K562 (cell line): ENCODE results near the gene TMEM164. TPM values are rescaled to one million over a fixed set of nuclear protein-coding genes. Genes with fewer than 3 reads are reported as not detected.

Experiments
- ATAC-seq: fragments of 200-7000 bp; cut with Tn5 transposase; 3 replicates; pipeline ENCODE4 v1.9.1; 2020; ENCODE audit warnings: moderate library complexity
- BruUV-seq: library from RNA; stranded (reverse); fragments of 400-500 nt; replicated peaks from 2 replicates; lab custom pipeline; 2021; lab: Mats Ljungman, UMichigan
- CTCF ChIA-PET: fragments of 300-600 bp; formaldehyde crosslinking; extraction: SDS; loops from one replicate; lab custom pipeline; 2021; ENCODE audit warnings: low intra/inter-chr PET ratio; lab: Yijun Ruan, JAX
- POLR2A ChIA-PET: fragments of 300-600, 350-650 bp; sonication (Branson Sonifier 250); formaldehyde crosslinking; extraction: SDS; loops from one replicate; lab custom pipeline; 2021; ENCODE audit warnings: antibody characterized with exemption, inconsistent platforms; lab: Yijun Ruan, JAX
- DNase-seq, 4 experiments: peaks; one replicate each; pipeline versions ENCODE4 v3.0.0 to v3.0.0-alpha.2; 2011 to 2018; ENCODE audit warnings: low spot score in 3 of 4, mixed read lengths in 3 of 4; ENCODE audit errors: extremely low read depth in 1 of 4
- FAIRE-seq: peaks from 2 replicates; lab custom pipeline; 2011; peaks lifted over from hg19 to GRCh38; lab: Jason Lieb, UNC
- H2AFZ ChIP-seq: 2 replicates; pipeline ENCODE4 v1.6.0; 2011; ENCODE audit warnings: low read depth, low read length, control low read depth, inconsistent platforms
- H3K27ac ChIP-seq: fragments of 200-600 bp; 3 replicates; pipeline ENCODE4 v1.8.0; 2011; ENCODE audit warnings: low read depth, mild to moderate bottlenecking, control low read depth, inconsistent platforms, low read length, moderate library complexity, mixed read lengths; ENCODE audit errors: extremely low read depth
- H3K27me3 ChIP-seq, 2 experiments: fragments of 300-600 bp in 1 of 2; 2 replicates in 1 of 2; 3 replicates in 1 of 2; pipeline versions ENCODE4 v1.6.0 to v1.8.0; 2011; ENCODE audit warnings: inconsistent platforms in 2 of 2, low read length in 2 of 2, mild to moderate bottlenecking in 1 of 2, mixed read lengths in 1 of 2, moderate library complexity in 1 of 2; ENCODE audit not compliant: control insufficient read depth in 2 of 2, insufficient read depth in 2 of 2
- H3K36me3 ChIP-seq: fragments of 300-600 bp; 3 replicates; pipeline ENCODE4 v1.8.0; 2011; ENCODE audit warnings: mild to moderate bottlenecking, low read length, inconsistent platforms; ENCODE audit not compliant: control insufficient read depth, insufficient read depth
- H3K4me1 ChIP-seq, 2 experiments: fragments of 200-600 bp in 1 of 2; replicated peaks in 1 of 2; 2 replicates in 1 of 2; 3 replicates in 1 of 2; pipeline versions ENCODE4 v1.5.1 to v1.8.0; 2011; ENCODE audit warnings: inconsistent platforms in 2 of 2, low read length in 2 of 2, mild to moderate bottlenecking in 1 of 2, mixed read lengths in 1 of 2, moderate library complexity in 1 of 2; ENCODE audit not compliant: control insufficient read depth in 2 of 2, insufficient read depth in 2 of 2
- H3K4me2 ChIP-seq: 2 replicates; pipeline ENCODE4 v1.6.1; 2011; ENCODE audit warnings: low read length, control low read depth, inconsistent platforms, mixed read lengths; ENCODE audit not compliant: insufficient read depth
- H3K4me3 ChIP-seq: fragments of 200-600 bp; sonication (generic), shearing (Covaris generic); 2 replicates; pipeline ENCODE4 v1.5.1; 2016; ENCODE audit warnings: control low read depth, inconsistent platforms
- H3K79me2 ChIP-seq: fragments of 200-600 bp; 3 replicates; pipeline ENCODE4 v1.8.0; 2011; ENCODE audit warnings: low read length, inconsistent platforms; ENCODE audit not compliant: control insufficient read depth, insufficient read depth
- H3K9ac ChIP-seq, 2 experiments: 2 replicates each; pipeline versions ENCODE4 v1.6.0 to v1.6.1; 2011; ENCODE audit warnings: low read depth in 2 of 2, low read length in 2 of 2, control low read depth in 1 of 2, inconsistent platforms in 1 of 2, mild to moderate bottlenecking in 1 of 2, mixed read lengths in 1 of 2; ENCODE audit not compliant: insufficient read depth in 1 of 2
- H3K9me1 ChIP-seq: one replicate; pipeline ENCODE4 v1.6.0; 2011; ENCODE audit warnings: inconsistent platforms, mild to moderate bottlenecking, low read length, moderate library complexity; ENCODE audit not compliant: control insufficient read depth, insufficient read depth
- H3K9me3 ChIP-seq: replicated peaks from 2 replicates; pipeline ENCODE4 v1.5.1; 2011; ENCODE audit warnings: low read depth, low read length, inconsistent platforms; ENCODE audit not compliant: control insufficient read depth, insufficient read depth
- H4K20me1 ChIP-seq: replicated peaks from 2 replicates; pipeline ENCODE4 v1.6.1; 2011; ENCODE audit warnings: low read length, inconsistent platforms, mixed read lengths; ENCODE audit not compliant: control insufficient read depth, insufficient read depth
- ARID1B ChIP-seq: fragments of 450-650 bp; IDR thresholded peaks from 2 replicates; pipeline ENCODE4 v1.6.1; 2016; ENCODE audit warnings: antibody characterized with exemption, mild to moderate bottlenecking, inconsistent platforms
- CEBPG ChIP-seq, 3 experiments: fragments of 200-800 bp in 1 of 3; sonication (Bioruptor generic) in 1 of 3; sonication (generic) in 1 of 3; formaldehyde crosslinking in 1 of 3; IDR thresholded peaks in 2 of 3; conservative IDR thresholded peaks in 1 of 3; 2 replicates each; pipeline versions ENCODE4 v1.6.1 to v1.8.0; 2016 to 2022; ENCODE audit warnings: missing compliant biosample characterization in 2 of 3, missing genetic modification characterization in 2 of 3, mild to moderate bottlenecking in 1 of 3, missing genetic modification reagents in 1 of 3
- CTBP1 ChIP-seq: fragments of 450-650 bp; IDR thresholded peaks from 2 replicates; pipeline ENCODE4 v1.6.1; 2016; ENCODE audit warnings: borderline replicate concordance
- FOSL1 ChIP-seq: fragments of 200-800 bp; sonication (Bioruptor generic); conservative IDR thresholded peaks from 2 replicates; pipeline ENCODE4 v1.6.1; 2016; ENCODE audit warnings: missing genetic modification characterization, missing compliant biosample characterization
- FOXK2 ChIP-seq, 2 experiments: fragments of 450-650 bp; IDR thresholded peaks in 1 of 2; conservative IDR thresholded peaks in 1 of 2; 2 replicates each; pipeline ENCODE4 v1.6.1; 2016; ENCODE audit warnings: low read depth in 2 of 2, mild to moderate bottlenecking in 1 of 2
- MBD2 ChIP-seq: sonication (generic); IDR thresholded peaks from 2 replicates; pipeline ENCODE4 v1.6.1; 2016; ENCODE audit warnings: low read depth, borderline replicate concordance
- MTA2 ChIP-seq: fragments of 450-650 bp; IDR thresholded peaks from 2 replicates; pipeline ENCODE4 v1.6.1; 2016; ENCODE audit warnings: low read depth
- MTA3 ChIP-seq: fragments of 450-650 bp; formaldehyde crosslinking; IDR thresholded peaks from 2 replicates; pipeline ENCODE4 v1.6.1; 2017; ENCODE audit warnings: mild to moderate bottlenecking, borderline replicate concordance
- SMARCA4 ChIP-seq: fragments of 450-650 bp; IDR thresholded peaks from 2 replicates; pipeline ENCODE4 v1.6.1; 2016
- TAL1 ChIP-seq: fragments of 450-650 bp; IDR thresholded peaks from 2 replicates; pipeline ENCODE4 v1.6.1; 2016; ENCODE audit warnings: mild to moderate bottlenecking
- ZFP36 ChIP-seq: fragments of 150-350 bp; IDR thresholded peaks from 2 replicates; pipeline ENCODE4 v1.6.1; 2018; ENCODE audit warnings: low read length, low read depth; ENCODE audit not compliant: partially characterized antibody
- ZNF507 ChIP-seq: conservative IDR thresholded peaks from 2 replicates; pipeline ENCODE4 v1.6.1; 2017; ENCODE audit warnings: missing genetic modification characterization, missing compliant biosample characterization
- WGBS: fragments of 100-300 bp; shearing (Covaris generic); methylation state at CpG from one replicate; pipeline ENCODE4 v1.1.6; 2016; ENCODE audit warnings: low coverage, mixed read lengths; ENCODE audit not compliant: insufficient coverage; ENCODE audit errors: missing lambda C conversion rate; 5-methylcytosine and 5-hydroxymethylcytosine counted together
- in situ Hi-C: fragments of 300-500 bp; cut with MboI; formaldehyde crosslinking; loops from 4 replicates; pipeline ENCODE4 v1.15.0; 2018; ENCODE audit warnings: inconsistent platforms, mixed read lengths
- intact Hi-C: fragments of 100-400 bp; cut with micrococcal nuclease; formaldehyde crosslinking; loops from 2 replicates; pipeline ENCODE4 v1.14.2; 2022
- polyA plus RNA-seq, 8 experiments: library from polyadenylated mRNA; depleted of rRNA in 4 of 8; stranded (reverse) in 5 of 8; unstranded in 3 of 8; fragments of >200 nt; fragmentation: Nextera tagmentation in 2 of 8; fragmentation: Illumina TruSeq in 1 of 8; extraction: Ambion mirVana in 2 of 8; extraction: Trizol in 1 of 8; gene quantifications; 2 replicates each; pipeline versions ENCODE4 v1.2.1 to v1.2.3, GENCODE V29; 2011 to 2014; ENCODE audit warnings: inconsistent platforms in 1 of 8, missing spikeins in 1 of 8
- total RNA-seq, 7 experiments: library from RNA; depleted of rRNA in 6 of 7; stranded (reverse); fragments of >200 nt in 6 of 7; fragmentation: Illumina TruSeq in 2 of 7; extraction: Trizol in 2 of 7; gene quantifications; 2 replicates each; pipeline versions ENCODE4 v1.2.1 to v1.2.3, GENCODE V29; 2011 to 2021; ENCODE audit warnings: low replicate concordance in 1 of 7
- TF ChIP-seq, protein P1 (sequence below), 2 experiments: fragments of 250-450 bp in 1 of 2; fragments of 450-650 bp in 1 of 2; sonication (Bioruptor Pico) in 1 of 2; IDR thresholded peaks; 2 replicates each; pipeline versions ENCODE4 v1.6.1 to v1.8.0; 2016 to 2021; ENCODE audit warnings: mild to moderate bottlenecking in 2 of 2, moderate library complexity in 2 of 2, missing compliant biosample characterization in 1 of 2, missing genetic modification characterization in 1 of 2
- TF ChIP-seq, protein P2 (sequence below), 2 experiments: fragments of 450-650 bp in 1 of 2; sonication (generic) in 1 of 2; formaldehyde crosslinking in 1 of 2; IDR thresholded peaks in 1 of 2; conservative IDR thresholded peaks in 1 of 2; 2 replicates each; pipeline versions ENCODE4 v1.6.1 to v1.8.1; 2016 to 2023; ENCODE audit warnings: mild to moderate bottlenecking in 2 of 2, moderate library complexity in 2 of 2, inconsistent platforms in 1 of 2, missing genetic modification reagents in 1 of 2
- TF ChIP-seq, protein P3 (sequence below): fragments of 450-650 bp; formaldehyde crosslinking; IDR thresholded peaks from 2 replicates; pipeline ENCODE4 v1.4.0; 2022; ENCODE audit warnings: missing genetic modification characterization
- TF ChIP-seq, protein P4 (sequence below): fragments of 450-650 bp; IDR thresholded peaks from 2 replicates; pipeline ENCODE4 v1.6.1; 2016; ENCODE audit warnings: borderline replicate concordance

TMEM164 gene
- total and polyA plus RNA-seq, 9 of the 15 experiments (the other 6 are each of a cell fraction or from before 2014, with no cell fraction given): 2.4 to 57.3 (median 23.1) TPM

DNA sequence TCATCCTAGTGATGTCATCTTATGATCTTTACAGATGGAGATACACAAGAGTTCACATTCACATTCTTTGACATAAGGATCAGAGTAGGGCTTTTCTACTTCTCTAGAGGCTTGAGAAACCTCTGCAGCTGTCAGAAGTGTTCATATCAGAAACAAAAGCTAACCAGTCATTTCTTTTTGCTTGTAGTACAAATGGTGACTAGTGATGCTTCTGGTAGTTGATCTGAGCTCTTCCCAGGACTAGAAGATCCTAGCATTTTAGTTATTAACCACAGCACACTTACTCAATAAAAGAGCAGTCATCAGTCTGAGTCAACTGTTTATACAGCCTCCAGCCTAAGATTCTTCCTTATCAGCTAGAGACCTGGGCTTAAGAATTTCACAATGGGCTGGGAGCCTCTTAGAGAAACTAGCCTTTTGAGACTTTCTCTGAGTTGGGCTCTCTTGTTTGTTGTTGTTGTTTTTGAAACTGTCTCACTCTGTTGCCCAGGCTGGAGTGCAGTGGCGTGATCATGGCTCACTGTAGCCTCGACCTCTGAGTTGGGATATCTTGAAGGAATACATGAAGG, 84.1 kb downstream of the TMEM164 start:
- H3K27ac ChIP-seq: peak overlapping the region; percentile 76
- no peaks in the 10 kb centered on the region for H3K9me3 ChIP-seq
- WGBS: 0% methylated on average over 2 of the region's 2 CpGs
- no peaks in the 10 kb centered on the region; the same call in 2 of the 3 replicates for H3K36me3 ChIP-seq
- H3K4me3 ChIP-seq: no peak overlapping the region
- peak overlapping the region; percentile 39; the same call in 1 of the 2 replicates for H3K4me2 ChIP-seq
- H3K9ac ChIP-seq: peak overlapping the region; percentile 2 to 26; a peak in 2 of 4 replicates
- H3K4me1 ChIP-seq: peaks cover 10 to 23% of the 10 kb centered on the region in 2 experiments; a peak in 4 of 5 replicates
- H2AFZ ChIP-seq: no peak overlapping the region
- no peaks in the 10 kb centered on the region for H3K9me1 ChIP-seq
- H3K79me2 ChIP-seq: peaks cover 33% of the 10 kb centered on the region
- in situ Hi-C loops (no loop called here), intact Hi-C loops (no loop called here)
- no TSS peak for BruUV-seq
- ChIA-PET CTCF (no interaction called here), POLR2A (interaction anchor here (0.6 to 0.9 kb wide), 4 partner anchors 9 to 391 kb away, joined by 3 to 4 read pairs (median 3); no protein-coding TSS in a partner anchor)
- peak; percentile 86 for FAIRE-seq
- H3K27me3 ChIP-seq: no peaks in the 10 kb centered on the region
- DNase-seq: peak; percentile 16 to 58 (median 38)
- peak; percentile 93 for ATAC-seq
- H4K20me1 ChIP-seq: peaks cover 12% of the 10 kb centered on the region
- TF ChIP-seq, protein P1, sequence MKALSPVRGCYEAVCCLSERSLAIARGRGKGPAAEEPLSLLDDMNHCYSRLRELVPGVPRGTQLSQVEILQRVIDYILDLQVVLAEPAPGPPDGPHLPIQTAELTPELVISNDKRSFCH (CRISPR knock-in tag; IDR thresholded peaks at IDR 0.05): no peak
- TF ChIP-seq, protein P1 (tag; IDR thresholded peaks at IDR 0.05): no peak
- peak; percentile 90 for TF ChIP-seq FOSL1
- TF ChIP-seq, protein P2, sequence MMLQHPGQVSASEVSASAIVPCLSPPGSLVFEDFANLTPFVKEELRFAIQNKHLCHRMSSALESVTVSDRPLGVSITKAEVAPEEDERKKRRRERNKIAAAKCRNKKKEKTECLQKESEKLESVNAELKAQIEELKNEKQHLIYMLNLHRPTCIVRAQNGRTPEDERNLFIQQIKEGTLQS (IDR thresholded peaks at IDR 0.05): peak; percentile 65; the same call in 1 of the 2 replicates
- TF ChIP-seq, protein P2 (CRISPR knock-in tag; conservative IDR thresholded peaks at IDR 0.05): no peak
- TF ChIP-seq, protein P3, sequence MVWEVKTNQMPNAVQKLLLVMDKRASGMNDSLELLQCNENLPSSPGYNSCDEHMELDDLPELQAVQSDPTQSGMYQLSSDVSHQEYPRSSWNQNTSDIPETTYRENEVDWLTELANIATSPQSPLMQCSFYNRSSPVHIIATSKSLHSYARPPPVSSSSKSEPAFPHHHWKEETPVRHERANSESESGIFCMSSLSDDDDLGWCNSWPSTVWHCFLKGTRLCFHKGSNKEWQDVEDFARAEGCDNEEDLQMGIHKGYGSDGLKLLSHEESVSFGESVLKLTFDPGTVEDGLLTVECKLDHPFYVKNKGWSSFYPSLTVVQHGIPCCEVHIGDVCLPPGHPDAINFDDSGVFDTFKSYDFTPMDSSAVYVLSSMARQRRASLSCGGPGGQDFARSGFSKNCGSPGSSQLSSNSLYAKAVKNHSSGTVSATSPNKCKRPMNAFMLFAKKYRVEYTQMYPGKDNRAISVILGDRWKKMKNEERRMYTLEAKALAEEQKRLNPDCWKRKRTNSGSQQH (CRISPR knock-in tag): no peak
- no peak for TF ChIP-seq CTBP1
- TF ChIP-seq, protein P4, sequence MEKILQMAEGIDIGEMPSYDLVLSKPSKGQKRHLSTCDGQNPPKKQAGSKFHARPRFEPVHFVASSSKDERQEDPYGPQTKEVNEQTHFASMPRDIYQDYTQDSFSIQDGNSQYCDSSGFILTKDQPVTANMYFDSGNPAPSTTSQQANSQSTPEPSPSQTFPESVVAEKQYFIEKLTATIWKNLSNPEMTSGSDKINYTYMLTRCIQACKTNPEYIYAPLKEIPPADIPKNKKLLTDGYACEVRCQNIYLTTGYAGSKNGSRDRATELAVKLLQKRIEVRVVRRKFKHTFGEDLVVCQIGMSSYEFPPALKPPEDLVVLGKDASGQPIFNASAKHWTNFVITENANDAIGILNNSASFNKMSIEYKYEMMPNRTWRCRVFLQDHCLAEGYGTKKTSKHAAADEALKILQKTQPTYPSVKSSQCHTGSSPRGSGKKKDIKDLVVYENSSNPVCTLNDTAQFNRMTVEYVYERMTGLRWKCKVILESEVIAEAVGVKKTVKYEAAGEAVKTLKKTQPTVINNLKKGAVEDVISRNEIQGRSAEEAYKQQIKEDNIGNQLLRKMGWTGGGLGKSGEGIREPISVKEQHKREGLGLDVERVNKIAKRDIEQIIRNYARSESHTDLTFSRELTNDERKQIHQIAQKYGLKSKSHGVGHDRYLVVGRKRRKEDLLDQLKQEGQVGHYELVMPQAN: no peak
- TF ChIP-seq SMARCA4: peak; percentile 54; the same call in 1 of the 2 replicates
- no peak for TF ChIP-seq ZFP36
- TF ChIP-seq CEBPG (CRISPR knock-in tag; IDR thresholded peaks at IDR 0.05): peak; percentile 74
- TF ChIP-seq CEBPG (tag; conservative IDR thresholded peaks at IDR 0.05 in 1 of 2, IDR thresholded peaks at IDR 0.05 in 1 of 2): peak; percentile 61 to 78
- TF ChIP-seq FOXK2 (conservative IDR thresholded peaks at IDR 0.05 in 1 of 2, IDR thresholded peaks at IDR 0.05 in 1 of 2; ENCODE audit: low read depth in 2 of 2): 0 out of 4 replicates have a peak, but pooled peaks of 1 of the 2 experiments have one; percentile 31
- TF ChIP-seq MTA3: no peak
- no peak for TF ChIP-seq MBD2
- TF ChIP-seq ARID1B: peak; percentile 74
- no peak for TF ChIP-seq MTA2
- TF ChIP-seq TAL1: peak; percentile 26; the same call in 1 of the 2 replicates
- TF ChIP-seq ZNF507 (tag): no peak
